Panc1 (cell line): ENCODE data around the gene CDYL. TPM values are rescaled to one million over a fixed set of nuclear protein-coding genes. Genes with fewer than 3 reads are reported as not detected.

Experiments used
- ATAC-seq: fragments of 200-7000 bp; cut with Tn5 transposase; 2 replicates; pipeline ENCODE4 v1.9.1; 2020; ENCODE audit warnings: mild to moderate bottlenecking, moderate library complexity
- BruUV-seq: library from RNA; stranded (reverse); fragments of 400-500 nt; replicated peaks from 2 replicates; lab custom pipeline; 2021; lab: Mats Ljungman, UMichigan
- CTCF ChIA-PET: fragments of 300-600 bp; sonication (Branson Sonifier 250); formaldehyde crosslinking; loops from one replicate; lab custom pipeline; 2022; ENCODE audit warnings: antibody characterized with exemption; lab: Charles Lee
- POLR2A ChIA-PET: fragments of 300-600 bp; sonication (Branson Sonifier 250); formaldehyde crosslinking; loops from one replicate; lab custom pipeline; 2022; ENCODE audit warnings: antibody characterized with exemption; lab: Charles Lee
- DNase-seq: peaks from one replicate; pipeline ENCODE4 v3.0.0-alpha.2; 2010; ENCODE audit warnings: low read depth, low spot score
- H3K27ac ChIP-seq: 2 replicates; pipeline ENCODE4 v1.5.1; 2011; ENCODE audit warnings: mild to moderate bottlenecking, low read length, inconsistent platforms
- H3K27me3 ChIP-seq: fragments of 200-500 bp; sonication (Bioruptor generic); 2 replicates; pipeline ENCODE4 v1.6.0; 2014; ENCODE audit warnings: low read length, inconsistent platforms; ENCODE audit not compliant: control insufficient read depth, insufficient read depth
- H3K36me3 ChIP-seq: fragments of 200-500 bp; sonication (Bioruptor generic); 2 replicates; pipeline ENCODE4 v1.5.1; 2014; ENCODE audit warnings: inconsistent platforms, mild to moderate bottlenecking, low read length, moderate library complexity; ENCODE audit not compliant: control insufficient read depth, insufficient read depth
- H3K4me1 ChIP-seq: 2 replicates; pipeline ENCODE4 v1.5.1; 2011; ENCODE audit warnings: inconsistent platforms, mild to moderate bottlenecking, low read length, moderate library complexity; ENCODE audit not compliant: control insufficient read depth, insufficient read depth
- H3K4me3 ChIP-seq, 2 experiments: 2 replicates each; pipeline ENCODE4 v1.5.1; 2011 to 2012; ENCODE audit warnings: low read depth in 2 of 2, low read length in 2 of 2, mild to moderate bottlenecking in 2 of 2, inconsistent platforms in 1 of 2, moderate library complexity in 1 of 2
- H3K9me3 ChIP-seq: fragments of 200-500 bp; sonication (Bioruptor generic); 2 replicates; pipeline ENCODE4 v1.5.1; 2014; ENCODE audit warnings: low read depth, mild to moderate bottlenecking, inconsistent platforms, low read length, moderate library complexity; ENCODE audit not compliant: control insufficient read depth, insufficient read depth
- CTCF ChIP-seq: fragments of 450-650 bp; IDR thresholded peaks from 2 replicates; pipeline ENCODE4 v1.5.1; 2017; ENCODE audit warnings: mild to moderate bottlenecking
- POLR2AphosphoS5 ChIP-seq: IDR thresholded peaks from 2 replicates; pipeline ENCODE4 v1.6.1; 2012; ENCODE audit warnings: mild to moderate bottlenecking, low read depth, low read length, moderate library complexity
- REST ChIP-seq, 2 experiments: IDR thresholded peaks; 2 replicates each; pipeline ENCODE4 v1.6.1; 2011 to 2012; ENCODE audit warnings: low read depth in 2 of 2, control low read depth in 1 of 2, low read length in 1 of 2, mild to moderate bottlenecking in 1 of 2, moderate library complexity in 1 of 2; ENCODE audit not compliant: insufficient read depth in 1 of 2
- SIN3A ChIP-seq: IDR thresholded peaks from 2 replicates; pipeline ENCODE4 v1.6.1; 2012; ENCODE audit warnings: low read depth, mild to moderate bottlenecking, low read length, moderate library complexity, borderline replicate concordance; ENCODE audit not compliant: insufficient read depth
- TCF7L2 ChIP-seq: IDR thresholded peaks from 2 replicates; pipeline ENCODE4 v1.6.1; 2011; ENCODE audit warnings: mild to moderate bottlenecking, low read depth, low read length, inconsistent platforms
- in situ Hi-C: cut with HindIII; loops from 2 replicates; pipeline ENCODE4 v1.10.0; 2016; ENCODE audit warnings: low sequenced_read_pairs, low pct_unique_long_range_greater_than_20kb
- intact Hi-C: fragments of 100-400 bp; cut with micrococcal nuclease; formaldehyde crosslinking; loops from one replicate; pipeline ENCODE4 v1.10.0; 2022; ENCODE audit not compliant: unreplicated experiment
- total RNA-seq: library from RNA; stranded (reverse); gene quantifications from one replicate; pipeline ENCODE4 v1.2.1, GENCODE V29; 2021; ENCODE audit not compliant: unreplicated experiment

The CDYL gene
- total RNA-seq, 1 experiment from 2014 or later = 61.4 TPM

- intact Hi-C loops (loop anchor here (5.0 kb wide), 1 partner anchor 159 kb away; no protein-coding TSS in a partner anchor), in situ Hi-C loops (no loop called here)
- Histone ChIP-seq H3K9me3 (peaks cover 9% of the 10 kb centered on the region; the same call in 1 of the 2 replicates), H3K27me3 (peaks cover 9% of the 10 kb centered on the region), H3K36me3 (no peaks in the 10 kb centered on the region; the same call in 1 of the 2 replicates), H3K4me3 (peak overlapping the region; percentile 67 to 71; a peak in 2 of 4 replicates), H3K4me1 (peaks cover 39% of the 10 kb centered on the region), H3K27ac (no peak overlapping the region)
- ATAC-seq (no peak), DNase-seq (no peak)
- POLR2A ChIA-PET = no interaction called here
- no TSS peak for BruUV-seq
- CTCF ChIA-PET = no interaction called here
- no peak for TF ChIP-seq POLR2AphosphoS5
- no peak for TF ChIP-seq REST (IDR thresholded peaks at IDR 0.05; ENCODE audit: insufficient read depth in 1 of 2, low read depth in 2 of 2, low read length in 1 of 2)
- no peak for TF ChIP-seq SIN3A
These were observed 1.9 kb downstream of the CDYL start for GRCh38 chr6:4778086-4778485.

DNA sequence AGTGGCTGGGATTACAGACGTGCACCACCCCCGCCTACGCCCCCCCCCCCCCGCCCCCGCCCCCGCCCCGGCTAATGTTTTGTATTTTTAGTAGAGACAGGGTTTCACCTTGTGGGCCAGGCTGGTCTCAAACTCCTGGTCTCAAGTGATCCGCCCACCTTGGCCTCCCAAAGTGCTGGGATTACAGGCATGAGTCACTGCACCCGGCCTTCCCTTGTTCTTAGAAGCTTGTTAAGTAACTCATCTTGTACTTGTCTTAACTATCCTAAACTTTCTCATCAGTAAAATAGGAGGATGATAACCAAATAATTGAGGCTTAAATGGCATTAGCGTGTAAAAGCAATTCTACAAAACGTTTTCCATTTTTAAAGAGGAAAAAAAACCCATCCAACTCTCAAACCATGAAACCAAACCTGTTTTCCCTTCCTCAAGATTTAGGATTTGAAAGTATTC is 4.2 kb downstream of the CDYL start:
- BruUV-seq = no TSS peak
- Histone ChIP-seq H3K27me3 (no peaks in the 10 kb centered on the region), H3K4me3 (no peak overlapping the region), H3K36me3 (no peaks in the 10 kb centered on the region; the same call in 1 of the 2 replicates), H3K9me3 (peaks cover 9% of the 10 kb centered on the region; the same call in 1 of the 2 replicates), H3K27ac (peak overlapping the region; percentile 32; the same call in 1 of the 2 replicates), H3K4me1 (peaks cover 32% of the 10 kb centered on the region)
- ChIA-PET CTCF (interaction anchor here (0.7 to 0.8 kb wide), 2 partner anchors 162 to 479 kb away, joined by 3 read pairs; no protein-coding TSS in a partner anchor), POLR2A (interaction anchor here (0.7 kb wide), 1 partner anchor 1532 kb away, joined by 5 read pairs; no protein-coding TSS in a partner anchor)
- TF ChIP-seq TCF7L2 (no peak), CTCF (no peak), POLR2AphosphoS5 (no peak), SIN3A (no peak), REST (IDR thresholded peaks at IDR 0.05; ENCODE audit: insufficient read depth in 1 of 2, low read depth in 2 of 2, low read length in 1 of 2) (no peak)
- ATAC-seq (no peak), DNase-seq (no peak)
- in situ Hi-C loops = no loop called here
- intact Hi-C loops = no loop called here
